ENCODE measurements around the gene FADS2.

FADS2 gene

DNA sequence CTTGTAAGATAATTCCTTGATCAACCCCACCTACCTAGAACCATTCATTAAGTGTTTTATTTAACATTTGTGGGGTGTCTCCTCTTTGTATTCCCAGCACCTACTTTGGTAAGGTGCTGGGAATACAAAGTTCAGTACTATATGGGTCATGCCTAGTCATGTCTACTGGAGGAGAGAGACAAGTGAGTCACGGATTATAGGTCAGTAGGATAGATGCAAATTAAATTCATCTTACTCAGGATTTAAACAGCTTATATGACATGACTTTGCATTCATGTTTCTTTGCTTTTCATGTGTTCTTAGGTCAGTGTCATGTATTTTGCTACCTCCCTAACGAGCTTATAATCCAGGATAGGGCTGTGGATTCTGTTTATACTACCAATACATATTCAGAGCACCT is 7.9 kb upstream of the FADS2 start:
- DNase-seq (ENCODE audit: low spot score), result no peak

GRCh38 chr11:61826930-61827570 is 1.1 kb upstream of the FADS2 start:
- DNase-seq (ENCODE audit: low spot score), result no peak

- DNase-seq (ENCODE audit: low spot score), result no peak
Observed at GRCh38 chr11:61828379-61828628, 204 bp downstream of the FADS2 start.

DNA sequence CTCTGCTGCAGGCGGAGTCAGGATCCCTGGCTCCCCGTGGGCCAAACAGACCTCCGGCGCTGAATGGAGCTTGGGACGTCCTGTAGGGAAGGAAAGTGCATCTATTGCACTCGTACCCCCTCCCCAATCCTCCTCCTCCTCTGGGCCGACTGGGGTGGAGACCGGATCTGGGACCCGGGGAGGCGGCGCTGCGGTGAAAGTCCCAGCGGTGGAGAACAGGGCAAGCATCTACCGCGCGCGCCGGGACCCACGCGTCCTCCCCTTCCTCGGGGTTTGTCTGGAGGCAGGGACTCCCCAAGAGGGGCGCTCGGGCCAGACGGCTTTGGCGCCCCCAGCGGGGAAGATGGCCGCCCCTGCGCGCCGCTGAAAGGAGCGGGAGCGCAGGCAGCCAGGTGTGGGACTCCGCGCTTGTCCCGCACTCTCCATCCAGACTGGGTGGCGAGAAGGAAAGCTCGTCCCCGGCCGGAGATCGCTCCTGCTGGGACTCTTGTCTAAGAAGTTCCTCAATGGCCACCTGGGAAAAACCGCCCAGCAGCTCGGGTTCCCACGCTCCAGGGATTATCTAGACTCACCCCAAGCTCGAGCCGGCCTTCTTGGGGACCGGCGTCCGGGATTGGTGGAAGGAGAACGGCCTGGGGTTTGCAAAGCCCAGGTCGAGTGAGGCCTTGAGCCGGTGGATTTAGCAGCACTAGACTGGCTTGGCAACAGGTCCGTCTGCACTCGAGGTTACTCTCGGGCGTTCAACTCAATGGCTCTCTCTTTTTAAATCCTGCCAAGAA is 718 bp downstream of the FADS2 start:
- DNase-seq (ENCODE audit: low spot score), result peak; percentile 71

DNA sequence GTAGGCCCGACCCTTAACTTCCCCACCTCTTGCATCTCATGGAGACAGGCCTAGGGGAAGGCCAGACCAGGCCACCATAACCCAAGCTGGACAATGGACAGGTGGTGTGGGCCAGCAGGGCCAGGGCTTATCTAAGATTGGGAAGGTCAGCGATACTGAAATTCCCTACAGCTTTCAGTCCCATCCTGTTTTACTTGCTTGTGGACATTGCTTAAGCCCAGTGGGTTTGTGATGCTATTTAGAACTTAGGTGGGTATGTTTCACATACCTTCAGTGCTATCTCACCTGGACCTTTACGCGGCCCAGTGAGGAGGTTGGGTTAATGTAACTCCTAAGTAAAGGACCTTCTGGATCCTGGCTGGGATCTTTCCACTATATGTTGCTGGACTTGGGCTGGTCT is 1.7 kb downstream of the FADS2 start:
- no peak for DNase-seq (ENCODE audit: low spot score)

DNA sequence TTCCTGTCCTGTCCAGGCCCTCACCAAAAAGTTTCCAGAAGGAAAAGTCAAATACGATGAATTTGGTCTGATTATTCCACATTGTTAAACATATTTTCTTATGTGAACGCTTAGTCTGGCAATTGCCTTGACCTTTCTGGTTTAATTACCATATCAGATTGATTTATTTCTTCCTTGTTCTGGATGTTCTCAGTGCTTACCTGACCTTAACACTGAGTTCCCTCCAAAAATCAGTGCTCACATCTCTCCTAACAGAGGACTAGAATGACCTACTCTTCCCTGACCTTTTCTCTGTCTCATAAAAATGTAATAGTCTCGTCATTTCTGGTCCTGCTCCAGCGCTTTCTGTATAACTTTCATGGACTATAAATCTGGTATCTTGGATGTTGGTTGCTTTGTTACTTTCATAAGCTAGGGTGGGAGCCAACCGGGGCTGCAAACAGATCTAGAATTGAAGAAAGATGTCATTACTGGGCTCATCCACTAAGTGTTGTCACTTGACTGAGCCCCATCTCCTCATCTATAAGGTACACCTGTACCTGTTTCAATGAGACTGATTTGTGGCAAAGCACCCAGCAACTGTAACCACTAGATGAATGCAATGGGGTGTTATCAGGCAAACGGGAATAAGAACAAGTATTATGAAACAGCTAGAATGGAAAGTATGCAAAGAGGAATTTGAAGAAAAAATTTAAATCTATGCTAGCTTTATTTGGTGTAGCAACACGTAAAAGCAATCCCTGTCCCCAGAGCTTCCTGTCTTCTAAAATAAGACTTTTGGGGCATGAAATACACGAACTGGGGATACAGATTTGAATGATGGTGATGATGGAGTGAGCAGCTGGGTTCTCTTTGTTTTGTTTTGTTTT is 2.4 kb downstream of the FADS2 start:
- no peak for DNase-seq (ENCODE audit: low spot score)

GRCh38 chr11:61832207-61832606 is 4.1 kb downstream of the FADS2 start:
- DNase-seq (ENCODE audit: low spot score), result no peak

- no peak for DNase-seq (ENCODE audit: low spot score)
Observed at GRCh38 chr11:61832754-61833153, 4.7 kb downstream of the FADS2 start.

DNA sequence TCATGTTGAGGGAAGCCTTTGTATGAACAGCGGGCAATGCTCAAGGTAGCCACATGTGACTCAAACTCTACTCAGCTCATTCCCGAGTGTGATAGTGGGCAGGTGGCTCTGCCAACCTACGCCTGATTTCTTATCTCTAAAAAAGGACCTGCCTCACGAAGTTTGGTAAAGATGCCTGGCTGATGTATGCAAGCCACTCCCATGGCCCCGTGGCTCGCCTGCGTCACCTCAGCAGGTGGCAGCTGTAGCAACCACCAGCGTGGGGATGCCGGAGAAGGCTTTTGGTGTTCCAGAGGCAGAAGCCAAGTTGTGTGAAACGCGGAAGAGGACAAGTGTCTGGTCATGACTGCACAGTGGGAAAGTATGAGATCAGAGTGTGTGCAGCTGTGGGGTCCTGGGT is 5.4 kb downstream of the FADS2 start:
- DNase-seq (ENCODE audit: low spot score), result no peak

DNA sequence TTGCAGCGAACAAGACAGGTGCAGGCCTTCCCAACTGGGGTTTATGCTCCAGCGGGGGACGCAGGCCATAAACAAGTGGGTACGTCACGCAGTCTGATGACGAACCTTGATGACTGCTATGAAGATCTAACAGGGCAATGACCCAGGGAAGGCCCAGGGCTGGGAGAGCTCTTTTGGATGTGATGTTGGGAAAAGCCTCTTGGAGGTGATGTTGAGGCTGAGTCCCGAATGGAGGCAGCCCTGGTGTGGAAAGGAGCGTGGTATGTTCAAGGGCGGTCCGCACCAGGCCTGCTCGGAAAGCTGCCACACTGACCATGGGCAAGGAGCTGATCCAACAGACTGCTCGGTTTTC is 5.8 kb downstream of the FADS2 start:
- DNase-seq (ENCODE audit: low spot score), result no peak

- no peak for DNase-seq (ENCODE audit: low spot score)
Observed at GRCh38 chr11:61834278-61835048, 6.4 kb downstream of the FADS2 start.

GRCh38 chr11:61836193-61836592 is 8.1 kb downstream of the FADS2 start:
- DNase-seq (ENCODE audit: low spot score), result no peak

- no peak for DNase-seq (ENCODE audit: low spot score)
Observed at GRCh38 chr11:61837411-61838005, 9.4 kb downstream of the FADS2 start.

DNA sequence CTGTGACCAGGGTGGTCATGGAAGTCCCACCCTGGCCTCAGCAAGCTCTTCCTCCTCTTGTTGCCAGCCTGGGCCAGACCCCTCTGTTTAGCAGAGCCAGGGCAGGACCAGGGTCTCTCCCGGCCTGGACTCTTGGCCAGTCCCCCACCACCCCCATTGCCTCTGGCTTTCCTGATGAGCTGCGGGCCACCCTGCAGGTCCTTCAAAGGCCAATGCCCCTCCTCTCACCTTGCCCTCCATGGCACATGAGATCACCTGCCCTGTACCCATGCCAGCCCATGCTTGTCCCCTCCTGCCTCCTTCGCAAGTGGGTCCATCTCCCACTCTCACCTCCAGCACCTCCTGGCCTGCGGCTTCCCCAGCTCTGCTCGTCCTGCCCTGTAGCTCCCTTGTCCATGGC is 10.4 kb downstream of the FADS2 start:
- DNase-seq (ENCODE audit: low spot score), result no peak

- DNase-seq (ENCODE audit: low spot score), result no peak
Observed at GRCh38 chr11:61838921-61839320, 10.8 kb downstream of the FADS2 start.

GRCh38 chr11:61839742-61840141 is 11.6 kb downstream of the FADS2 start:
- no peak for DNase-seq (ENCODE audit: low spot score)

- no peak for DNase-seq (ENCODE audit: low spot score)
Observed at GRCh38 chr11:61840371-61840770, 12.3 kb downstream of the FADS2 start.

DNA sequence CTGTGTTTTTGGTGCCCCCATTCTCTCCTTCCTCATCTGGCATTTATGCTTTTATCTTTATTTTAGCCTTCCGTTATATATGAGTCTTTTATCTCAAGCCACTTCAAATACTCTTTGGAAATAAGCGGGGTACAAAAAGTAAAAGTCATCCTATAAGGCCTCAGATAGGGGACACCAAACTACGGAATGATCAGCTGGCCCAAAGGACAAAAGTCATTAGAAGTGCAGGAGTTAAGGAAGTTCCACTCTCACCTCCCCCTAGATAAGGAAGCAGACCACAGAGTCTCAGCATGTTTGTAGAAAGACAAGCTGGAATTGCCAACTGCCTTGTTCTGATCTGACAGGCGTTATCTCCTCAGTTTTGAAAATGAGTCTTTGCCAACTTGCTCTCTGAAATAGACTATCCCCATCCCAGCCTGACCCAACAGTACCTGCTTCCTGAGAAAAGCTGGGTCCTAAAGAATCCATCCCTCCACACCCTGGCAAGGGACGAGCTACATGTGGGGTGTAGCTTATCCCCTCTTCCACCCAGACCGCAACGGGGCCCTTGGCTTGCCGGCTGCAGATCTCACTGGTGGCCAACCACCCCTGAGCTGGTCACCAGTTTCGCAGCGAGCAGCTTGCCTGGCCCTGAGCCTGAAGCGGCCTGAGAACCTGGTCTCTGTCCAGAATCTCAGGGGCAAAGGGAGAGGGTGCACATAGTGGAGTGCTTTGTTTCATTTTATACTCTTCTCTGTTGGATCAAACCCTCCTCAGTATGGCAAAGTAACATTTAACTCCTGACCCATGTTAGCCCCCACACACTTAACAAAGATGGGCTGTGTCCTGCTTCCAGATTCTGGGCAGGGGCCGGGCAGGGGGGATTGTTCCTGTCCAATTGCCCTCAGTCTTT is 13.8 kb downstream of the FADS2 start:
- no peak for DNase-seq (ENCODE audit: low spot score)

GRCh38 chr11:61842528-61842820 is 14.4 kb downstream of the FADS2 start:
- DNase-seq (ENCODE audit: low spot score), result no peak

GRCh38 chr11:61844909-61845565 is 16.9 kb downstream of the FADS2 start:
- no peak for DNase-seq (ENCODE audit: low spot score)

Data from HuH-7.5 (cell line).